HG03097 (cell line): ENCODE results near the gene GPATCH2.

Experiments
- ATAC-seq: cut with Tn5 transposase; IDR thresholded peaks from one replicate; pipeline ENCODE4 v1.9.1; 2021; ENCODE audit not compliant: unreplicated experiment, low FRiP score

Gene GPATCH2

DNA sequence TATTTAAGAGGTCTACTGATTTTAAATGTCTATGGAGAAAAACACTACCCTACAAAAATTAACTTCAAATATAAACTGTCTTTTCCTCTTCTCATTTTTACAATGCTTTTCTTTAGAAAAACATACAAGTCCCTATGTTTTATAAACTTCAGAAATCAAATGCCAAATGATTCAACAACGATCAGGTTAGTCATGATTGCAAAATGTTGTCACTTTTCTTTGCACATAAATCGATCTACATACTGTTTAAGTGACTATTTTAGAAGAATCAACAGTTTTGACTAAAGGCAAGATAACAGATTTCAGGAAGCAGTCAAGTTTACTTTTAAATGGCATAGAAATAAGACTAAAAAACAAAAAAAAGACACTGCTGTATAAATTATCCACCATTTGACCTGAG, 168.7 kb downstream of the GPATCH2 start:
- no peak for ATAC-seq

DNA sequence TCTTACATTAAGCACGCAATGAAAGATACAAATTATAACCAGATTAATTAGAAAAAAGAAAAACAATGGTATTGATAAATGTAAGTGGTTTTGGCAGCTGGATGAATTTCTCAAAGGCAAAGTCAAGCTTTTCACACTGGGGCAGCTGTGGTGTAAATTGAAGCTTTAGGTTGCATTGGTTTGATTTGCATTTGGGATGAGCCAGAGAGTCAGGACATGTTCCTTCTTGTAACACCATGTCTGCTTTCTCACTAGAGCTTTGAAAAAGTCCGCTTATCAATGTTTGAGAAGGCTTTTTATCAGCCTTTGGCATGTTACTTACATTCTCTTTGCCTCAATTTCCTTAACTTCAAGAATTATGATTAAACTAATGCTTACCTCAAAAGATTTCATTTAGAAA, 173.9 kb downstream of the GPATCH2 start:
- ATAC-seq = no peak

DNA sequence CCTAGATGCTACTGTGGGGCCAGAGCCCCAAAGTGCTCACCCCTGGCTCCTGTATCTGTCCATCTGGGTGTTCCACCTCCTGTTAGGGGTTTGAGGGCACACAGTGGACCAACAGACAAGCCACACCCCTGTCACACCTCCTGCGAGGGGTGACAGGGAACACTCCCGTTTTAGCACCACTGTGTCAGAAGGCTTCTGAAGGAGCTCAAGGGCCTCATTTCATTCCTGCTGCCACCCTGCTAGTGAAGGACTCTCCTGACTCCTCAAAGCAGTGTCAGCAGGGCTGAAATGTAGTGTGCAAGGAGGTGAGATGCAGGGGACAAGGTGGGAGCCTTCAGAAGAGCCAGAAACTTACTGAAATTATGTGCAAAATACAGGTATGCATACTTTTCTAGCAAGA, 174.6 kb downstream of the GPATCH2 start:
- no peak for ATAC-seq

DNA sequence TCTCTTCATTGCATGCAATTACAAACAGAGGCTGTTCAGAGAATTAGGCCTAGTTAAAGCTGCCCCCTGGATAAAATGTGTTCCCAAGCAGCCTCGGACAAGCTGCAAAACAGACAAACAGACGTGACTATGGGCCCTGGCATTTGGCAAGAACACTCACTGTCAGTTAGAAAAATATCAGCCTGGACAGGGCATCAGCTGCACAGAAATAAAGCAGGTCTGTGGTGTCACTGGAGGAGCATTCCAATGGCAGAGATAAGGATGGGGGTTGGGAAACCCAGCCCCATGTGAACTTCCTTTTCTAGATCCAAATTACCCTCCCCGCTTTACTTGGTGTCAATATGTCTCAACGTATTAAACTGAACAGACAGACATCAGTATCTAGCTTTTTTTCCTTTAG, 177.1 kb downstream of the GPATCH2 start:
- no peak for ATAC-seq

DNA sequence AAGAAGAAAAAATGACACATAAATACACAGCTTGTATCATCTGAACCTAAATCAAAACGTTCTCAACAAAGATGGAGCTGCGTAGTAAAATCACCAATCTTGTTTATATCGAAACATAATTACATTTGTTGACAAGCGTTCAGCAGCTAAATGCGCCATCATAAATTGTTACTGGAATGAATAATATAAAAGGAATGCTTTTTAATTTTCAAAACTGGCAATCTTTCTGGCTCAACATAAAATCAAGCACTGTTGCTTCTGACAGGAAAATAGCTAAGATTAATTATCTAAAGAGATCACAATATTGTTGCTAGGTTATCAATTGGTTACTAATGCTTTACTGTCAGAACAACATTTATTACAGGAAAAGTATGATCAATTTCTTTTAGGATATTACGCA, 181.5 kb downstream of the GPATCH2 start:
- ATAC-seq = no peak

DNA sequence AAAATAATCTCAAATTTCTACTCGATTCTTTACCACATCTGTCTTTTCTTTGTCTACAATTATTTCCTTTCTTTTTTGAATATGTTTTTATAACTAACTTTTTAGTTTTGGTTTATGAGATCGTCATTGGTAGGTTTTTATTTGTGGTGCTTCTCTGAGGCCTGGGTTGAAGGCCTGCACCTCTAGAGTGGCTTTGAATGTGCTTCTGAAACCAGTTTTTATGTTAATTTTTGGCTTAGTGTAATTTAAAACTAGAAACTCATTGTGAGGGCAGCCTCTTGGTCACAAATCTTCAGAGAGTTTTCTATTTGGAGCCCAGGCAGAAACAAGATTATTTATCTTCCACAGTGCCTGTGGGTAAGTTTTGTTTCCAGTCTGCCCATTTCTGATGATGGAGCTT, 187.0 kb downstream of the GPATCH2 start:
- ATAC-seq = no peak

DNA sequence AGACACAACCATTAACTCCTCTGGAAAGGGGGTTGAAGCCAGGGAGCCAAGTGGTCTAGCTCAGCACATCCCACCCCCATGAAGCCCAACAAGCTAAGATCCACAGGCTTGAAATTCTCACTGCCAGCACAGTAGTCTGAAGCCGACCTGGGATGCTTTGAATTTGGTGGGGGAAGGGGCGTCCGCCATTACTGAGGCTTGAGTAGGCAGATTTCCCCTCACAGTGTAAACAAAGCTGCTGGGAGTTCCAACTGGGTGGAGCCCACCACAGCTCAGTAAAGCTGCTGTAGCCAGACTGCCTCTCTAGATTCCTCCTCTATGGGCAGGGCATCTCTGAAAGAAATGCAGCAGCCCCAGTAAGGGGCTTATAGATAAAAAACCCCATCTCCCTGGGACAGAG, 193.5 kb downstream of the GPATCH2 start:
- no peak for ATAC-seq

DNA sequence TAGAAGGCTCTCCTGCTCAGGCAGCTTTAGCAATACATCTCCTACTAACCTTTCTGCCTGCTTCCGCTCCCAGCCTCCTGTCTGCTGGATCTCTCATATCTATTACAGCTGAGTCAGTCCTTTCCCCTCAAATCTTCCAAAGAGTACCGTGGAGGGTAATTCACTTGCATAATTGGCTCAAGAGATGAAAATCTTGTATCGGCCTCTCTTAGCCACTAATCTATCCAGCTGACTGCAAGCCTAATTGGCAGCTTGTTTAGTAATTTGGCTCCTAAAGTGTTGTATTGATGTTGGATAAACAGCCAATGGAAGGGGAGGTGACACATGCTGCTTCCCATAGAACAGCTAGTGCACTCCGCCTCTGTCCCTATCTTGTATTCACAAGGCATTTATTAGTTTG, 195.7 kb downstream of the GPATCH2 start:
- no peak for ATAC-seq

DNA sequence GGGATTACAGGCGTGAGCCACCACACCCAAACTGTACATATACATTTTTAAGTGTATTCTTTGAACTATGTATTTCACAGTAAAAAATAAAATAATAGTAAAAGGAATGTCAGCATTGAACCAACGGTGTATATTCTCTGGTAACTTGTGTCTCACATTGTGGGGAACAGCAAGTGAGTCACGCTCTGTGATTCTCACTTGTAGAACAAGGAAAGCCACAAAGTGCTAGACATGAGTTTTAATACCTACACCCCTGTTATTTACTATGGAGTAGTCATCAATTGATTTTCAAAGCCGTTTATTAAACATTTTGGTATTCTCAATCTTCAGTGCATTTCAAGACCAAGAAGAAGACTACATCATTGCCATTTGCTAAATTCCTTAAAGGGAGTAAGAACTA, 197.2 kb downstream of the GPATCH2 start:
- ATAC-seq = no peak

DNA sequence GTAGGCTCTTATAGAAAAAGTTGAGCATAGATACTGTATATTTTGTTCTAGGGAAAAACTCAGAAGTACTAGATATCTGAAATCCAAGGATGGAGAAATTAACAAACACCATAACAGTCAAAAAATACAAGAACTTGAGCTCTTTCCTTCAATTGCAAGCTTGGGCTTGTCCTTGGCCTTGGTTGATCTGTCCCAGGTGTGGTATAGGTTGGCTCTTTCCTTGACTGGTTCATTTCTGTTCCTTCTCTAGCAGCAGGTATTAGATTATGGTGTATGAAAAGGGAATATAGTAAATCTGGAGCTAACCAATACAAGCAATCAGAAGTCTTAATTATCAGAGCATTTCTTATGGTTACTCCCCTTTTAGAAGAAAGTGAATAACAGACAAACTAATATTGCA, 198.6 kb downstream of the GPATCH2 start:
- no peak for ATAC-seq

DNA sequence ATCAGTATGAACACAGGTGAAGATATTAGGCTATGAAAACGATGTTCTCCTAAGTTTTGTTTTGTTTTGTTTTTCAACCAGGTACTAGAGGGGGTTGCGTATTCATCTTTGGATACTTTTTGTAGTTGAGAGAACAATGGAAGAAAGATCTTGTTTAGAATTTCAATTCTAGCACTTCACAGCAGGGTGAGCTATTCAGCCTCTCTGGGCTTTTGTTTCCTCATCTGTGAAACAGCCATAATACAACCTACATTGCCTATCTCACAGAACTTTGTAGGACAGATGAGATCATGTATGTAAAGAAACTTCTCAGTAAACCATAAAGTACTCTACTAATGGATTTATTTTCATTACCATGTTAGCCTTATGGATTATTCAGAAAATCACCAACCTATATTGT, 199.5 kb downstream of the GPATCH2 start:
- ATAC-seq = no peak

DNA sequence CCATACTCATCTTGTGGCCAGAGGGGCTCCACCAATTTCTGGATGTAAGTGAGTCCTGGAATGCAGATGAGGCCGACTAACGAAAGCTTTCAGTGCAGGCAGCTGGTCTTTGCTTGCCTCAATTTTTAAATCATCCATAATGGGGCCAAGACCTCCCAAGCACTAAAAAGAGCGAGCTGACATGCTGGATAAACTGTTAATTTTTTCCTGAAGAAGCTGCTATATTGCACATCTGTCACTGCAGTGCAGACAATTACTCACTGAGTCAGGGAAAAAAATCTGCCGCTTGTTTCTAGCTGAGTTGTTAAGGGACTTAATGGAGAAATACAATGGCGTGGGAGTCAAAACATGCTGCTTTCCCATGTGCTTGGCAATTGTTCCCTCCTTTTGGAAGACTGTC, 205.5 kb downstream of the GPATCH2 start:
- ATAC-seq = no peak

DNA sequence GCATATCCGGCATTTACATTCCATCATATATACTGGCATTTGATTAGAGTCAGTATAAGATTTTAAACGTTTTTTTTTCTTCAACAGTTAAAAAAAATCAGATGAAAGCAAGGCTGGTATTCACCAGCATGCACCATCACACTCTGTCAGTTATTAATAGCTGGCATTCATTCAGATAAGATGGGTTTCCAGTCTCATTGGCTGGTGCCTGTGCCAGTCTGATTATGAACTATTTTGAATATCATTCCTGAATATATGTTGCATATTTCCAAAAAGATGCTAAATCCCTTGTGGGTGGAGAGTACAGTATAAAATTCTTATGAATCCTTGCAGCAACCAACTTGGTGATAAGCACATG, 211.7 kb downstream of the GPATCH2 start:
- ATAC-seq = no peak

DNA sequence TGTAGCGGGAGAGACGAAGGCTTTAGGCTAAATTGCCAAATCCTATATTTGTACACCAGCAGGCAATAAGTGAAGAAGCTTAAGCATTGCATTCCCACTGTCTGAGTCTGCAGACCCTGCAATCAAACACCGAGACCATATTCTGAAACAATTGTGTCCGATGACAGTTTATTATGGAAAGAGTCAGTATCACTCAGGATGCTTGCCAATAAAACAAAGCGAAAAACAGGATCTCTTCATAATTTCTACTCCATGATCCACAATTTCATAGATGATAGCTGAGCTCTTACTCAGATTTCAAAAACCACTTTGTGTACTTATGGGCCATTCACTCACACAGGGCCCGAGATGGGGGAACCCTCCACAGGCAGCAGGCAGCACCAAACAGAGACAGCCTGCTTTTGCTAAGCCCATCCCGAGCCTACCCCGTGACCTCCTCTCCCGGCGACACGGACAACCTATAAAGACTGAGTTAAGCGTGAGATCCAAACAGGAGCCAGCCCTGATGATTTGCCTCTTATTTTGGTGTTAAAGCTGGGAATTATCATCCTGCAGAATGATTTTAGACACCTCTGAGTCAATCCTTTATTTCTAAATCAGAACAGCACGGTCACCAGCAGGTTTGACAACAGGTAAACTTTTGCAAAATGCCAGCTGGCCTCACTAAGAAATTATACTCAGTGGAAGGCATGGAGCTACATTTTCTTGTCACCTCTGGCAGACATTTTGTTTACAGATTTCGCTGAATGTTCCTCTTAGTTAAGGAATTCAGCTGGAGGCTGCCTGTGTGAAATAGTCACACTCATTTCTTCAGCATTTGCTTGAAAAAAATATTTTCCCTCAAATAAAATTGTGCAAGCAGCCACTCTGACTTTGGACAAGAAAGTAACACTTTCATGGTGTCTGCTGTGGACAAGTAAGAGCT, 212.4 kb downstream of the GPATCH2 start:
- no peak for ATAC-seq

DNA sequence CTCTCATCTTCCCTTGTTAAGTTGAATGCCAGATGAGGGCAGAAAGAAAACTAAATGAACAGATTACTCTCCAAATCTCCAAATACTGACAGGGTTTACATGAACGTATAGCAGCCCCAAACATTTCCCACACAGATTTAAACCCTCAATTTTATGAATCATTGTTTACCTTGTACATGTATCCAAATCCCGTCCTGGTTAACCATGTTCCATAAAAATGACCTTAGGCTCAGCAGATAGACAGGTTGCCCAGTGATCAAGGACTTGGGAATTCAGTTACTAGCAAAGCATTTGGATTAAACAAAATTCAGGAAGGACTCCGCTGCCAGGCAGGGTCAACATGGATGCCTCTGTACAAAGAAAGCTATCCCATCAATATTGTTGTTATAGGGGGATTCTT, 213.5 kb downstream of the GPATCH2 start:
- no peak for ATAC-seq

DNA sequence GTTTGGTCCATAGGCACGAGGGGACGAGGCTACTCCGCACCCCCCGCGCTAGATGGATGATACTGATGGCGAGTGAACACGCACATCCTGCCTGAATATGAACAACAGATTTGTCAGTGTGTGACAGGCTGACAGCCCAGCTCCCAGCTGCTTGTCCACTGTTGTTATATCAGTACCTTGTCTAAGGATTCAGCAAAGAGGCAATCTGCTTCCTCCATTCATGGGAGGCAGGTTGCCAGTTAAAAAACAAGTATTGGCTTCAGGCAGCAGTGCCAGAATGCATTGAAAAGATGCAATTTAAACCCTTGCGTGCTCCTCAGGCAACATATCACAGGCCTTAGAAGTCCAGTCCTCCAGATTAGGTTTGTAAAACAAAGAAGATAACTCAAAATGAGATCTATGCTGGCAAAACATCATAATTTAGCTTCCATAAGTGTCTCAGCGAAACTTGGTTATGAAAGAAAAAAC, 223.3 kb downstream of the GPATCH2 start:
- no peak for ATAC-seq

DNA sequence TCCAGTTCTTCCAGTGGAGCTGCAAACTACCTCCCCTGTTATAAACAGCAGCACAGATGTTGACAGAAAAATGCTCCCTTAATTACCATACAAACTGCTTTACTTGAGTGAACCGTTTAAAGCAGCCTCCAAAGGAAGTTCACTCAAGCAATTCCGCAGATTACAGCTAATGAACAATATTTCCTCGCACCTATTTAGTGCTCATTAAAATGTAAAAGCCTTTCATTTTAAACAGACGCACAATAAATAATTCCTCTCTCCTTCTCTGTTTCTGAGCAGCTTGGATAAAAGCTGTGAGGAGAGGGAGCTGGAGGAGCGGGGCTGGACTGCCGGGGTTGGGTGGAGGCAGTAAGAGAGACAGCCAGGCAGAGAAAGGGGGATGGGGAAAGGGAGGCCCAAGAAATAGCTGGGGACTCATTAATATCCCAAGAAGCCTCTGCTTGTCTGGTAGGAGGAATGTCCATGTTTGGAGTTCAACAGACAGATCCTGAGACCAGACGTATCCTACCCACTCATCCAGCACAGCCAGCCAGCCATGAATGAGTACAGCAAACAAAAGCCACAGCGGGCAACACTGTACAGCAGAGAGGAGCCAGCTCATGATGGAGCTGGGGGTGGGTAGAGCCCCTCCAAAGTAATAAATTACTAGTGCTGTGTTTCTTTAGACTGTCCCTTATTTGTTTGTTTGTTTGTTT, 227.7 kb downstream of the GPATCH2 start:
- ATAC-seq = no peak

DNA sequence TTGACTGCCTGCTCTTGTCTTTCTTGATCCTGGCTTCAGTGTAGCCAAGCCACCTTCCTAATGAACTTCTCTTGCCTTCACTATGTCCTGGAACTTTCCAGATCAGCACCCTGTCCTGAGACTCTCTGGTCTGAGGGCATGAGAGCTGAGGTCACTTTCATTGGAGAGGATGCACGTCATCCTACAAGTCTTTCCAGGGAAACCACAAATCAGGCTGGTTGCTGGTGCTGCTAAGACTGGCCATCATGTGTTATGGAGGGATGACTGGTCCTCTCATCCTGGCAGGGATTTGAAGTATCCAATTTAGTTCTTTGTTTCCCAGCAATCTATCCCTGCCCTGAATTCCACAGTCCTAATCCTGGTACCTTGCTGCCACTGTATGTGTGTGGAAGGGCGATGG, 228.6 kb downstream of the GPATCH2 start:
- no peak for ATAC-seq

DNA sequence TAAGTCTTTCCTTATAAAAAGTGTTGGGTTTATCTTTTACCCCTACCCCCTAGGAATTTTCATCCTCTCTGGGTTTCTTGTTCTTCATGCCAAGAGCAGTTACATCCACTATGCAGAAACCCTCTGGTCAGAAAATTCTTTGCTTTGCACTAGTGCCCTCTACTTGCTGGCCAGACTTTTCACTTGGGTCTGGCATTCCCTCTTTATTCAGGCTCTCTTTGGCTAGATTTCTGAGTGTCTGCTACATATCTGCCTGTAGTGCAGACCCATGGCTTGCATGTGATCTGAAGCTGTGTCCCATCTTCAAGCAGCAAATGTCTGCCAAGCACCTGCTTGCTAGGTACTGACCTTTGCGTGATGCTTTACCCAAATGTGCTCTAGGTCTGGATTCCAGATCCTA, 237.0 kb downstream of the GPATCH2 start:
- ATAC-seq = no peak

DNA sequence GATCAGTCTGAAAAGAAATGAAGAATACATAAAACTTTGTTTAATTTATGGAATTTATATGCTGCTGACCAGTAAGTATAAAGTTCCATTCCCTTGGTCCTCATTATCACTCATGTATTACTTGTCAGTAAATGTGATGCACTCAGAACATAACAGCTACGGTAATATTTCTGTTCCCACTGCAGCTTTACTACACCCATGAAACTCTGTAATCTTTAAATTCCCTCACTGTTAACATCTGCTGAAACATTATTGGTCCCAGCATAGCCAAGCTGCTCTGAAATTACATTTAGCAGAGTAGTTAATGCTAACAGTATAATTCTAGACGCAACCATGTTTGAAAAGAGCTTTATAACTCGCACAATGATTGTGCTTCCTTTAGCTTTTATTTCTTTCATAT, 238.4 kb downstream of the GPATCH2 start:
- no peak for ATAC-seq

DNA sequence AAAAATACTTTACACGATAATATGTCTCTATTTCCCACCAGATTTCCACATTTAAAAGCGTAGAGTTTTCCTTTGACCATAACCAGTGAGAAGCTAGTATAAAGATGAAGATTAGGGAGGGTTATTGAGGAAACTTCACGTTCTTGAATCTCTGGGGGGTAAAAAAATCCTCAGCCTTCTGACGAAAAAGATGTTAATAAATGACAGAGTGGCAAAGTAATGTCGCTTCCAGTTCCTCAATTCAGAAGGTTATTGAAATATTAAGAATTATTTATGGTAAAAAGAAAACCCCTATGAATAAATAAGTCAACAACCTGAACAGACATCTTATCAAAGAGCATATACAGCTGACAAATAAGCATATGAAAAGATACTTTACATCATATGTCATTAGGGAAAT, 241.0 kb downstream of the GPATCH2 start:
- ATAC-seq = peak; percentile 59

DNA sequence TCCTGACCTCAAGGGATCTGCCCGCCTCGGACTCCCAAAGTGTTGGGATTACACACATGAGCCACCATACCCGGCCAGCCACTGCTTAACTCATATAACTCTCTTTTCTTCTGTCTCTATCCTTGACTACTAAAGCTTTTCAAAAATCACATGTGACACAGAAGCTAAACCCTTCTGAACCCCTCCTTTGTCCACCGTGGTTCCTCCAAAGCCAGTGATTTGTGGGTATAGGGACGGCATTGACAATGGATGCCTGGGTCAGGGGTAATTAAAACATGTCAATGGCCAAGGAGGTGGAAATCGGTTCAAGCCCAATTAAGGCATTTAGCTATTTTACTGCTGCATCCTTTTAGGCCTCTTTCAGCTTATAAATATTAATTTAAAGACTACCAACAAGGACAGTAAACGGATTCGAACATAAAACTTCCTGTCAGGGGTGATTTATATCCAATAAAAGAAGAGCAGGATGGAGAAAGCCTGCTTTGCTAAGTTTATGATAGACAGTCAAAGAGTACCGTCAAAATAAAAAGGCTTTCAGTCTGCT, 242.3 kb downstream of the GPATCH2 start:
- no peak for ATAC-seq
